IPS DF 4.7 (cell line): ENCODE measurements around the gene ATG7.

Experiments used
- DNase-seq: peaks from one replicate; pipeline ENCODE4 v3.0.0-alpha.2; 2013; ENCODE audit warnings: low spot score; ENCODE audit errors: extremely low read depth

The ATG7 gene

DNA sequence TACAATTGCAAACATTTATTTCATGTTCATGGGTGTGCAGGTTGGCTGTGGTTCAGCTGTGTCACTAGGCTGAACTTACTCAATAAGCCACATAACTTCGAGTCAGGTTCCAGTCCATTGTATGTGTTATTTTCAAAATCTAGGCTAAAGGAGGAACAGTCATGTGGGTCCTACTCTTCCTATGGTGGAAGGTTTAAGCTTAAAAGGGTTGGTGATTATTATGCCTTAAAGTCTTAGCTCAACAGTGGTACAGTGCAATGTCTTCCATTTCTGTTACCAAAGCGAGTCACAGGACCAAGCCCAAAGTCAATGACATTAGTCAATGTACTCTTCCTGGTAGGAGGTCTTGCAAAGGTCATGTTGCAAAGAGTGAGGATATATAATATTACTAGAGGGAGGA, 78.2 kb downstream of the ATG7 start:
- DNase-seq: no peak

DNA sequence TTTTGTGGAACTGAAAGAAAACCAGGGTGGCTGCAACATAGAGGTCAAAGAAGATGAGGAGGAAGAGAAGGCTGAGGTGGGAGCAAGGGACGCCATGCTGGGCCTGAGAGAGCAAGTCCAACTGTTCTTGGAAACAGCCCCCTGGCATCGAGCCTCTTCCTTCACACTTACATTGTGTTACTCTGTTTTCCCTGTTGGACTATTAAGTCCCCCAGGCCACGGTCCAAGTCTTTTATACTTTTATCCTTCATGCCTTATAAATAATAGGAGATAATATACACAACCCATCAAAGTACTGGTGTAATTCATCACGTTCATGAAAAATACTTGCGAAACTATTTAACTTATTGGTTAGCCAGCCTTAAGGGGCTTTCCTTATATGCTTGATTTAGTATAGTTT, 79.3 kb downstream of the ATG7 start:
- no peak for DNase-seq

DNA sequence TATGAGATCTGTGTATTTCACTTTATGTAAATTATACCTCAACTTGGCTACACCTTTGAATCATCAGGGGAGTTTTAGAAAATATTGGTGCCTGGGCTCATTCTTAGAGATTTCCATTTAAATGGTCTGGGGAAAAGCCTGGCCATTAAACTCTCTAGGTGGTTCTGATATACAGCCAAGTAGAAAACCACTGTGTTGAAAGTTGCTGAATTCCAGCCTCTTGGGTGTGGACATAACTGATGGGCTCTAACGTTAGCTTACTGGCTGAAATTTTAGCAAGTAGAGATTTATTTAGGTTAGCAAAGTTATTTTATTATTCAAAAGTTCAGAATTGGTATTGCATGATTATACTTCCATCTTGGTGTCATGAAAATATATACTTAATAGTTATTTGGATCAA, 84.1 kb downstream of the ATG7 start:
- no peak for DNase-seq

DNA sequence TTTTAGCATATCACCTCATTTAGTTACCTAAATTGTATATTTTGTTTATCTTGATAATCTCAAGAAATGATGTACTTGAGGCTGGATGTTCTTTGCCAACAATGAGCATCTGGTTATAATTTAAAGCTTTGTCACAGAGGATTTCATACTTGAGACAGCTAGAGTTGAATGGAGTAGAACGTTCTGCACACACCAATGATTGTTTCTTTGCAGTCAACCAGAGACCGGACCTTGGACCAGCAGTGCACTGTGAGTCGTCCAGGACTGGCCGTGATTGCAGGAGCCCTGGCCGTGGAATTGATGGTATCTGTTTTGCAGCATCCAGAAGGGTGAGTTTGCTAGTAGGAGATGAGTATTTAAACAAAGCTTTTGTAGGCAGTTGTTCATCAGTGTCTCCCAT, 90.4 kb downstream of the ATG7 start:
- no peak for DNase-seq

DNA sequence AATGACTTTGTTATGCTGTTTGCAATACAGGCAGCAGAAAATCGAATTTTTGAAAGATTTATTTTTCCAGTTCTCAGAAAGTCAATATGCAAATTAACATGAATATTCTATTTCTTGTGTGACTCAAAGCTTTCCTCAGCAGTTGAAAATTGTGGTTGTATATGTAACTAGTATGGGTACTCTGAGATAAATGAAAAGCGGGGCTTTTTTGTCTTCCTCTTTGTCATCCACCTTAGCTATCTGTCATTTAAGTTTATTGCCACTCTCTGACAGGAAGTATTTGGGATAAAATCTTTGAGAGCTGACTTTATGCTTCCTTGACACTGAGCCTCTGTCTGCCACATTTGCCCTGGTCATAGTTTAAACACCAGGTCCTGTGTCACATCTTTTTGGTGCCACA, 91.5 kb downstream of the ATG7 start:
- no peak for DNase-seq

DNA sequence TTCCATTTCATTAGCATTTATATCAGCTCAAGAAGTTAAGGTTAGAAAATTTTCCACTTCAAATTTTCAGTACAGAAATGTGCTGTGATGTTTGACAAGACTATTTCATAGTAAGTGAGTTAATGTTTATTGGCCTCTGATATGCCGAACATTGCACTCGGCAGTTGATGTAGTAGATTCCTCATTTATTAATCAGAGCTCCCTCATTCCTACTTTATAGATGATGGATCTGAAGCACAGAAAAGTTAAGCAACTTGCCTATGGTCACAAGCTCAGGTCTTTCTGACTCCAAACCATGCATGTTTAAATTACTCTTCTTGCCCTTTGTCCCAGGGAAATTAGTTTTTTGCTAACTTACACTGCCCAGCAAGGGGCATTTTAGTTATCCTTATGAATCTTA, 92.0 kb downstream of the ATG7 start:
- DNase-seq: no peak

DNA sequence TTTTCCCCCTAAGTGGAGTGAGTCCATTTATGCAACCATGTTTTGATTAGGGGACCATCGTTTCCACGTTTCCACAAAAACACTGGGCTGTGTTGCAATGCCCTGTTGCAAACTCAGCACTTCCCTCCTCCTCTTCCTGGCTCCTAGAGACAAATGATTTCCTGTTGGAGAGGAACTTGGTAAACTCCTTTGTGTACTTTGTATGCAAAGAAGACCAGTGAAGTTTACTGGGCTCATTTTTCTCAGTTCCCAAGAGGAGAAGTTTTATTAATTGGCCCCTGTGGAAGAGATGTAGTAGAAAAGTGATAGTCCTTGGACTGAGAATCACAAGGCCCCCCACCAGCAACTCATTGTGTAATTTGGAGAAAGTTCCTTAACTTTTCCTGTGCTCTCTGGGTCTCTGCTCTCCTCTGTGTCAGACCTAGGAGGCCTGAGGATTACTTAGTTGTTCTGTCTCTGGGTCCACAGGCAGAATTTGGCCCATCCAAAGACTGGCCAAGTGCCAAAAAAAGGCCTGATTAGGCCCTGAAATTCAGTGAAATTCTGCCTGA, 95.0 kb downstream of the ATG7 start:
- DNase-seq: no peak

DNA sequence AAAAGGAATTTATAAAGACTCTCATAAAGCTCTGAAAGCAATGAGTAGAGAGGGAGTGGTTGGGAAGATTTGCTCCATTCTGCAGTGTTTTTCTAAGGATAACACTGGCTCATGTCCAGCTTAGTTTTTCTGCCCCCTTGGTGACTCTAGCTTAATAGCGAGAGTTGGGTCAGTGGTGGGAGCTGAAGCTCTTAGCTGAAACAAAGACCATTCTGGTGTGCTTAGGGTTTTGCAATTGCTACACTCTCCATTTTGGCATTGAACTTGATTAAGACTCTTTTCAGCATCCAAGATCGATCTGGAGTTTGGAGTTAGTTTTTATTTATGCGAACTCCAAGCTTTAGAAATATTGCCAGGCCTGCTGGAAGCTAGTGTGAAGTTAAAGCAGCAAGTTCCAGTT, 98.0 kb downstream of the ATG7 start:
- no peak for DNase-seq

DNA sequence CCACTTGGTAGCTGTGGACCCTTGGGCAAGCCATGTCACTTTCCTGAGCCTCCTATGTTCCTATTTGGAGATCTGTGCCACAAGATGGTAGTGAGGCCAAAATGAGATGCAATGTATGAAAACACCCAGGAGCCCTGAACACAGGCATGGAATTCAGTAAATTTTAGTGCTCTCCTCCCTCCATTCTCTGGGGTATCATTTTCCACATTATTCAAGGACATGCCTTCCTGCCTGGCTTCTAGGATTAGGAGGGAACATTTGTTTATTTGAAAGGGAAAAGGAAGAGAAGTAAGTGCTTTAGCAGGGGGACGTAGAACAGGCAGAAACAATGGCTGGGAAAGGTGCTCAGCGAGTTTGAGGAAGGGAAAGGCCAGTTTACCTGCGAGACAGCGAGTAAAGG, 98.8 kb downstream of the ATG7 start:
- DNase-seq: no peak

DNA sequence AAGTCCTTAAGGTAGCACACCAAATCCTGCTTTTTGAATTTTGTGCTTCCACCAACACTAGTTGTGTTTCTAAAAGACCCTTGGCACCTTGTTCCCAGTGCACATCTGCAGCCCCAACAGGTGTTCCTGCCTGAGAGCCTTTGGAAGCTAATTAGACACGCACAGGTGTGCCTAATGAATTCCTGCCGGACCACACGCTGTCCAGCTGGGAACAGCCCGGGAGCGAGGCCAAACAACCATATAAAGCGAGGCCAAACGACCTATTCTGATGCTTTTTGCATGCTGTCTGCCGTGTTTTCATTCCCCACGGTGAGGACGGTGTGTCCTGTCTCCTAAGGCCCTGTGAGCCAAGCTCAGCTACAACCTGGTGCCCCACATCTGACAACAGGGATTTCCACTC, 99.5 kb downstream of the ATG7 start:
- DNase-seq: no peak

DNA sequence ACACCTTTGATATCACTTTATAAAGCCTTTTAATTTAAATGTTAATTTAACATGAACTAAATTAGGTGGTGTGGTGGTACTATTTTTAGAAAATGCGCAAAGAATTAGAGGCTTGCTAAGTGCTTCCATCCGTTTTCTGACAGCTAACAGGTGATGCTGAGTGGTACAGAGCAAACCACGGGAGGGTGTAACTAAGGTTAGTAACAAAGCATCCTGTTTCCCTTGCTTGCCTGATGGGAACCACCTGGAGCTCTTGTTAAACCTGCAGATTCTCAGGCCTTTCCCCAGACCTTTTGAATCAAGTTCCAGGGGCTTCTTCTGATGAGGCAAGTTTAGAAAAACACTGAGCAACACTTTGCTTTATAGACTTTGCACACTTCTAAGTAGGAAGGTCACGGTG, 101.0 kb downstream of the ATG7 start:
- no peak for DNase-seq

DNA sequence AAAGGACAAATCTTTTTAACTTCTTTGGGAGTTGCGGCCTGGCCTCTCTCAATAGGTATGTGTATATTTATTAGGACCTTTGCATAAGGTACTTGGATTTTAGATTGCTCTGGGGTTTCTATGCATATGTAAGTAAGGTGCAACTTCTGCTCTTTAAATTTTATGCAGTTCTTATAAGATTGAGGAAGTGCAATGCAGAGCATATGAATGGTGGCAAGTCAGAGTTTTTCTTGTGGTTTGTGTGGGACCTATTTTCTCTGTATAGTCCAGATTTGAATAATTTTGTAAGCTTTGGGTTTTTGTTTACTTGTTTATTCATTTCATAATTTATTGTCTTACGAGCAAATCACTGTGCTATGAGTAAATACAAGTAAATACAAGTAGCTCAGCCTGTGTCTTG, 101.5 kb downstream of the ATG7 start:
- DNase-seq: no peak

DNA sequence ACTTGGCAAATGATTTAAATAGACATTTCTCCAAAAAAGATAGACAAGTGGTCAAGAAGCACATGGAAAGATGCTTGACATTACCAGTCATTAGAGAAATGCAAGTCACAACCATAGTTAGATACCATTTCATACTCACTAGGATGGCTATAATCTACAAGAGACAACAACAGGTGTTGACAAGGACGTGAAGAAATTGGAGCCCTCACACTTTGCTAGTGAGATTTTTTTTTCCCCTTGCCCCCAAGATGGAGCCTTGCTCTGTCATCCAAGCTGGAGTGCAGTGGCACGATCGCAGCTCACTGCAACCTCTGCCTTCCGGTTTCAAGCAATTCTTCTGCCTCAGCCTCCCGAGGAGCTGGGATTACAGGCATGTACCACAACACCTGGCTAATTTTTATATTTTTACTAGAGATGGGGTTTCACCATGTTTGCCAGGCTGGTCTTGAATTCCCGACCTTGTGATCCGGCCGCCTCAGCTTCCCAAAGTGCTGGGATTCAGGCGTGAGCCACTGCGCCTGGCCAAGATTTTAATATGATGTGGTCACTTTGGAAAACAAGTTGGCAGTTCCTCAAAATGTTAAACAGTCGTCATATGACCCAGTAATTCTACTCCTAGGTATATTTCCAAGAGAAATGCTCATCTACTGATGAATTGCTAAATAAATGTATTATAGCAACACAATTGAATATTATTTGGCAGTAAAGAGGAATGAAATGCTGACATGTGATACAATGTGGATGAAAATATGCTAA, 103.3 kb downstream of the ATG7 start:
- no peak for DNase-seq

DNA sequence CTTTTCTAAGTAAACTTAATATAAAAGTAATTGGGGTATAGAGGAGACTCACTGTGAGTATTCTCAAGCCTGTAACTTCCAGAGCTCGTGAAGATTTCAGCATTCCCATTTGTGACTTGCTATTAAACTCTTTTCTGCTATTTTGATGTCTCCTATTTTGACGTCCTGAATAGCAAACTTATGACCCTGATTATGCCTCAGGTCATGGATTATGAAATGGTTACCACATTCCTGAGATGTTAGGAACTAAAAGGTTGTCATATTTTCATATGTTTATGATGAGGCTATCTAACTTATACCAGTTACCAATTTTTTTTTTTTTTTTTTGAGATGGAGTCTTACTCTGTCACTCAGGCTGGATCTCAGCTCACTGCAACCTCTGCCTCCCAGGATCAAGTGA, 105.5 kb downstream of the ATG7 start:
- DNase-seq: no peak

DNA sequence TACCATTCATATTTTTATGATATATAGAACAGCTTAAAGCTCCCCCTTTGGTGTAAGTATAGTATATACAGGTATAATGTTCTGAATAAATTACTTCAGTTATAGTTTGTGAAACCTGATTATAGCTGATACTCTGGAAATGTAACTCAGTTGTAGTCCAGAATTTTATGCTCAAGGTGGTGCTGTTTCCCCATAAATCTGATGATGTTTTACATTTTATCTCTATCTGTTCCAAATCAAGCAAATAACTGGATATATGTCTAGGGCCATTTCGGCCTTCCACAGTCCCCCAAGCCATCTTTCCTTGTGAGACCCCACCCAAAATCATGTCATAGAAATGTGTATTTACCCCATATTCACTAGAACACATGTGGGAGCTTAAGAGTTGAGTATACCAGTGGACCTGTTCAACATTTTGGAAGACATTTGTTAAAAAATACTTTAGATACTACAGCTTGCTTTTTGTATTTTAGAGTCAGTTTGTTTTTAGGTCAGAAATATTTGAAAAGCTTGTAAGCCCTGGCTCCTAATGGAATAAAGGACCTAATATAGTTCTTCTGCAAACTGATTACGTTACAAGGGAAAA, 107.1 kb downstream of the ATG7 start:
- DNase-seq: no peak

DNA sequence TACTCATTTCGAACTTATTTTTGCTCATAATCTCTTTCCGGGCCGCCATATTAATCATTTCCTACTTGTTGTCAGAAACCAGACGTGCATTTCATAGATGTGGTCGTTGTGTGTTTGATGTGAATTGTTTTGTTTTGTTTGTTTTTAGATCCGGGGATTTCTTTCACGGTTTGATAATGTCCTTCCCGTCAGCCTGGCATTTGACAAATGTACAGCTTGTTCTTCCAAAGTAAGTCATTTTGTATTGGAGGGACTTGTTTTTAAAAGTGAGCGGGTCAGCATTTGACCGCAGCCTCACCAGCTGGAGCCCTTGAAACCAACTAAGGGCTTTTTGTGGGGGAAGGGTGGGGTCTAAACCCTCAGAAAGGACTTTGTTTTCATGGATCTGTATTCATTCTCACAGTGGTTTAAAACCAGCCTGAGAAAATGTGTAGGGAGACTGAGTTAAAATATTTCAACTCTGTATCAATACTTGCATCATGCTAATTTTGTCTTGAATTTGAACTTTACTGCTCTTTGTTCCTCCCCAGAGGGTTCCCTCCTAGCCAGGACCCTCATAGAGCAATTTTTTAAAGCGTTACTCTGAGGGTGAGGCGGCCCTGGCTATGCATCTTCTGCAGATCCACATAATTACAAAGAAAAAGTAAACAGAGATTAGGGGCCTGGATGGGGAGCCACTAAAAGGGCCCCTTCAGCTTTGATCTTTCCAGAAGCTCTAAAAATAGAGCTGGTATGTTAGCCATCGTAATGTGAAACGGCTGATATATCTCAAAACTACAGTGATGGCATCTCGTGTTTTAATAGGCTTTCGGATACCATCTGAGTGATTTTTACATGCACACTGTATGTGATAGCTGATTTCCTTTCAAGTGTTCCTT, 107.9 kb downstream of the ATG7 start:
- no peak for DNase-seq

DNA sequence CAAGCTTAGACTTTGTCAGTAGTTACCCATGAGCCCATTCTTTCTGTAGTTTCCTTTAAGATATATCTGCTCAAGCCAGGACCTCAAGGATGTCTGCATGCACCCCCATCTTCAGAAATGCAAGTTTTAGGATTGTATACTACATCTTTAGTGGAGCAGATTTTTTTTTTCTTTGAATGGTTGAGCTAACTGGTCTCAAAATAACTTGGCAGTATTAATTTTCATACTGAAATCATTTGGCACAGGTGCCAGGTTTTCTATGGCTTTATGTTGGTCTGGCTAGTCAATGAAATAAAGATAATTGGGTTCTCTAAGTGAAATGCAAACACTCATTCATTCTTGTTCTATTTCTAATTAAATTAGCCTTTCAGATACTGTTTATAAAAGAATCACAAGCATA, 108.9 kb downstream of the ATG7 start:
- DNase-seq: no peak

DNA sequence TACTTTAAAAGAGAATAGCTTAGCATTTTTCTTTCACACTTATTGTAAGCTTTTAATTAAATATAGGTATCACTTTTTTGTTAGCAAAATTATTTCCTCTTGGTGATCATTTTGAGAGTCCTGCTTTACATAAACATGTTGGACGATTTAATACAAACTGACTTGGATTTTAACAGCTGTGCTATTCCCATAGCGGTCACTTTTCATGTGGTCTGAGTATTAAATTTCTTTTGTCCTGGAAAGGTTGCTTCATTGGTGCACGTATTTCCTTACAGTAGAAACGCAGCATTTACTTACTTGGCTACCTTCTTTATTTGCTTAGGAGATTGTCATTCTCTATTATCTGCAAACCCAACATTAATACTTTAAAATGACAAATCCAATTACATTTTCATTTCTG, 109.4 kb downstream of the ATG7 start:
- DNase-seq: no peak

DNA sequence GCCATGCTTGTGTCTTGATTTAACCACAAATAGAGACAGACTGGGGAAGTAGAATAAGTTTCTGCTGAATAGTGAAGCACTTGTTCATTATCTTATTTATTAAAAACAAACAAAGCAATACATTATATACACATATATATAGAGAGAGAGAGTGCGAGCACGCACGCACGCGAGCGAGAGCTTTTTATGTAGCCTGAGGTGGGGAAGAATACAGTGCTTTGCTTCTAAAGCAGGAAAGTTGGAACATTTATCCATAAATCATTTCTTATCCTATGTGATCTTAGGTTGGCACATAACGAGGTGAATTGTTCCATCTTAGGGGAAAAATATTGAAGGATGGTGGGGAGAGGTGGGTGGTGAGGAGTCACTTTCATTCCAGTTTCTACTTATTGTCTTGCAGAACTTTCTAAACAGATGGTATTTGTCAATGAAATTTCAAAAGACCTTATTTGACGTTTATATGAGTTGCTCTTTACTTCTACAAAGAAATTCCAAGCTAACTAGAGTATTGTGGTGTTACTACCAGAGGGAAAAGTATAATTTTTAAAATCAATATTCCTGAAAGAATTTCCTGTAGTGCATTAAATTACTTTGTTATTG, 110.0 kb downstream of the ATG7 start:
- no peak for DNase-seq

DNA sequence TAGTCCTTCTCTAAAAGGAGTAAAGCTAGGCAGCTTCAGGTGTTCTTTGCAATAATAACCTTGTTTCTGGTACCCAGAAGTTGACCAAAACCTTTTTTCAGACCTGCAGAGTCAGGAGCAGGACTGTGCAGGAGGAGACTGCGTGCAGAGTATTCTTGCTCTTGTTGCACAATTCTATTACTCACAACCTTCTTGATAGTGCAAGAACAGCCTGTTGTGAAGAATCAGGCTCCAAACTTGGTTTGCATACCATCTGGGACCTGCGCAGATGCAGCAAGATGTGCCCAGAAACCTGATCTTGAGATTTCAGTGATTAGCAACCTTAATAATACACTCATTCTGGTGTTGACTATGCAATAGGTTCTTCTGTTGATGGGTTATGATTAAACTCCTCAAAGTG, 111.9 kb downstream of the ATG7 start:
- DNase-seq: no peak

DNA sequence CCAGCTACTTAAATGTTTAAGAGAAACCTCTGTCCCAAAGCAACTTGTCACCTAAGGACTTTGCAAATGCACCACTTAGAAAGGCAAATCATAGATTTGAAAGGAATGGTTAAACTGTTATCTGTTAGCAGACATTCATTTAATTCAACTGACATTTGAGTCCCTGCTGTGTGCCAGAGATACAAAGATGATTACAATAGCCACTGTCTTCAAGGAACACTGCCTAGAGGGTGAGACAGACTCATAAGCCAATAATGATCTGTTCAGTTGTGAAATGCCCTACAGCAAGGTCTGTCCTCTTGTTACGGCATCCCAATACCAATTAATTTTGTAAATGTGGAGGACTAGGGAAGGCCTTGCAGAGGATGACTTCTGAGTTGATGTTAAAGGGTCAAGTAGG, 113.1 kb downstream of the ATG7 start:
- no peak for DNase-seq

DNA sequence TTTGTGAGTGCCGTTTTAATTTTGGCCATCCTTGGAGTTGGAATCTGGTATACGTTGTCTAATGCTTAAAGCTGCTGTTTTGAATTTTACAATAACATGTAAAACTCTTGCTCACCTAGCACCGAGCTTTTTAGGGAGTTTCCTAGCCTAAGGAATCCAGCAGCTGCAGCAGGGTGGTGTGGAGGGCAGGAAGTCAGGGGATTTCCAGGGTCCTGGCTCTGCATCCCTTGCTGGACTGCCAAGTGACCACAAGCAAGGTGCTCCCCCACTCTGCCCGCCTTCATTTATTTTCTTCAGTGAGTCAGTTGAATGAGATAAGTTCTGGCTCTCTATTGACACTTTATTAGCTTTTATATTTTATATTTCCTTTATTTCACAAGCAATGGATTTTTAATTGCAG, 113.7 kb downstream of the ATG7 start:
- DNase-seq: no peak
